Inflammatory macrophage (primary cell): Measurements from ENCODE around the gene PPP2R3A.

Experiments
- DNase-seq, 2 donors: peaks; one replicate each; pipeline ENCODE4 v3.0.0-alpha.2; 2020 to 2022

The PPP2R3A gene

GRCh38 chr3:136196401-136197158 lies 231.1 kb downstream of the PPP2R3A start:
- peak; percentile 100 for DNase-seq

- no peak for DNase-seq
Observed at GRCh38 chr3:136197159-136197793, 231.7 kb downstream of the PPP2R3A start.
